K562 (cell line): Measurements from ENCODE around the gene TMEM255A. TPM values are rescaled to one million over a fixed set of nuclear protein-coding genes. Genes with fewer than 3 reads are reported as not detected.

ENCODE experiments used
- ATAC-seq: fragments of 200-7000 bp; cut with Tn5 transposase; 3 replicates; pipeline ENCODE4 v1.9.1; 2020; ENCODE audit warnings: moderate library complexity
- BruUV-seq: library from RNA; stranded (reverse); fragments of 400-500 nt; replicated peaks from 2 replicates; lab custom pipeline; 2021; lab: Mats Ljungman, UMichigan
- CTCF ChIA-PET: fragments of 300-600 bp; formaldehyde crosslinking; extraction: SDS; loops from one replicate; lab custom pipeline; 2021; ENCODE audit warnings: low intra/inter-chr PET ratio; lab: Yijun Ruan, JAX
- POLR2A ChIA-PET: fragments of 300-600, 350-650 bp; sonication (Branson Sonifier 250); formaldehyde crosslinking; extraction: SDS; loops from one replicate; lab custom pipeline; 2021; ENCODE audit warnings: antibody characterized with exemption, inconsistent platforms; lab: Yijun Ruan, JAX
- DNase-seq, 4 experiments: peaks; one replicate each; pipeline versions ENCODE4 v3.0.0 to v3.0.0-alpha.2; 2011 to 2018; ENCODE audit warnings: low spot score in 3 of 4, mixed read lengths in 3 of 4; ENCODE audit errors: extremely low read depth in 1 of 4
- FAIRE-seq: peaks from 2 replicates; lab custom pipeline; 2011; peaks lifted over from hg19 to GRCh38; lab: Jason Lieb, UNC
- H2AFZ ChIP-seq: 2 replicates; pipeline ENCODE4 v1.6.0; 2011; ENCODE audit warnings: low read depth, low read length, control low read depth, inconsistent platforms
- H3K27ac ChIP-seq: fragments of 200-600 bp; 3 replicates; pipeline ENCODE4 v1.8.0; 2011; ENCODE audit warnings: low read depth, mild to moderate bottlenecking, control low read depth, inconsistent platforms, low read length, moderate library complexity, mixed read lengths; ENCODE audit errors: extremely low read depth
- H3K27me3 ChIP-seq, 2 experiments: fragments of 300-600 bp in 1 of 2; 2 replicates in 1 of 2; 3 replicates in 1 of 2; pipeline versions ENCODE4 v1.6.0 to v1.8.0; 2011; ENCODE audit warnings: inconsistent platforms in 2 of 2, low read length in 2 of 2, mild to moderate bottlenecking in 1 of 2, mixed read lengths in 1 of 2, moderate library complexity in 1 of 2; ENCODE audit not compliant: control insufficient read depth in 2 of 2, insufficient read depth in 2 of 2
- H3K36me3 ChIP-seq: fragments of 300-600 bp; 3 replicates; pipeline ENCODE4 v1.8.0; 2011; ENCODE audit warnings: mild to moderate bottlenecking, low read length, inconsistent platforms; ENCODE audit not compliant: control insufficient read depth, insufficient read depth
- H3K4me1 ChIP-seq, 2 experiments: fragments of 200-600 bp in 1 of 2; replicated peaks in 1 of 2; 2 replicates in 1 of 2; 3 replicates in 1 of 2; pipeline versions ENCODE4 v1.5.1 to v1.8.0; 2011; ENCODE audit warnings: inconsistent platforms in 2 of 2, low read length in 2 of 2, mild to moderate bottlenecking in 1 of 2, mixed read lengths in 1 of 2, moderate library complexity in 1 of 2; ENCODE audit not compliant: control insufficient read depth in 2 of 2, insufficient read depth in 2 of 2
- H3K4me2 ChIP-seq: 2 replicates; pipeline ENCODE4 v1.6.1; 2011; ENCODE audit warnings: low read length, control low read depth, inconsistent platforms, mixed read lengths; ENCODE audit not compliant: insufficient read depth
- H3K4me3 ChIP-seq: fragments of 200-600 bp; sonication (generic), shearing (Covaris generic); 2 replicates; pipeline ENCODE4 v1.5.1; 2016; ENCODE audit warnings: control low read depth, inconsistent platforms
- H3K79me2 ChIP-seq: fragments of 200-600 bp; 3 replicates; pipeline ENCODE4 v1.8.0; 2011; ENCODE audit warnings: low read length, inconsistent platforms; ENCODE audit not compliant: control insufficient read depth, insufficient read depth
- H3K9ac ChIP-seq, 2 experiments: 2 replicates each; pipeline versions ENCODE4 v1.6.0 to v1.6.1; 2011; ENCODE audit warnings: low read depth in 2 of 2, low read length in 2 of 2, control low read depth in 1 of 2, inconsistent platforms in 1 of 2, mild to moderate bottlenecking in 1 of 2, mixed read lengths in 1 of 2; ENCODE audit not compliant: insufficient read depth in 1 of 2
- H3K9me1 ChIP-seq: one replicate; pipeline ENCODE4 v1.6.0; 2011; ENCODE audit warnings: inconsistent platforms, mild to moderate bottlenecking, low read length, moderate library complexity; ENCODE audit not compliant: control insufficient read depth, insufficient read depth
- H3K9me3 ChIP-seq: replicated peaks from 2 replicates; pipeline ENCODE4 v1.5.1; 2011; ENCODE audit warnings: low read depth, low read length, inconsistent platforms; ENCODE audit not compliant: control insufficient read depth, insufficient read depth
- H4K20me1 ChIP-seq: replicated peaks from 2 replicates; pipeline ENCODE4 v1.6.1; 2011; ENCODE audit warnings: low read length, inconsistent platforms, mixed read lengths; ENCODE audit not compliant: control insufficient read depth, insufficient read depth
- HLTF ChIP-seq: fragments of 450-650 bp; IDR thresholded peaks from 2 replicates; pipeline ENCODE4 v1.6.1; 2016
- RFX1 ChIP-seq: fragments of 450-650 bp; IDR thresholded peaks from 2 replicates; pipeline ENCODE4 v1.6.1; 2016; ENCODE audit warnings: mild to moderate bottlenecking, moderate library complexity
- SRSF1 ChIP-seq: fragments of 200-400 bp; formaldehyde crosslinking; IDR thresholded peaks from 2 replicates; pipeline ENCODE4 v1.6.1; 2017; ENCODE audit warnings: mild to moderate bottlenecking, low read depth, low read length, moderate library complexity
- TEAD4 ChIP-seq, 2 experiments: sonication (generic) in 1 of 2; formaldehyde crosslinking in 1 of 2; IDR thresholded peaks; 2 replicates each; pipeline versions ENCODE4 v1.6.1 to v1.8.0; 2012 to 2022; ENCODE audit warnings: borderline replicate concordance in 1 of 2, inconsistent platforms in 1 of 2, low read length in 1 of 2, mild to moderate bottlenecking in 1 of 2, missing genetic modification reagents in 1 of 2
- YY1 ChIP-seq, 3 experiments: IDR thresholded peaks; 2 replicates each; pipeline ENCODE4 v1.6.1; 2011; ENCODE audit warnings: low read length in 2 of 3, mild to moderate bottlenecking in 2 of 3, moderate library complexity in 2 of 3, borderline replicate concordance in 1 of 3, control low read depth in 1 of 3, low read depth in 1 of 3; ENCODE audit not compliant: insufficient read depth in 3 of 3, insufficient replicate concordance in 2 of 3, control insufficient read depth in 1 of 3, insufficient read length in 1 of 3; ENCODE audit errors: extremely low read depth in 1 of 3
- ZFX ChIP-seq: sonication (generic); formaldehyde crosslinking; IDR thresholded peaks from 2 replicates; pipeline ENCODE4 v1.8.0; 2022; ENCODE audit warnings: mild to moderate bottlenecking, missing genetic modification reagents, moderate library complexity
- ZNF717 ChIP-seq: fragments of 250-450 bp; sonication (Bioruptor Pico); IDR thresholded peaks from 2 replicates; pipeline ENCODE4 v1.5.0; 2021
- ZNF778 ChIP-seq: fragments of 450-650 bp; formaldehyde crosslinking; IDR thresholded peaks from 2 replicates; pipeline ENCODE4 v1.4.0; 2020; ENCODE audit warnings: mild to moderate bottlenecking, moderate library complexity
- WGBS: fragments of 100-300 bp; shearing (Covaris generic); methylation state at CpG from one replicate; pipeline ENCODE4 v1.1.6; 2016; ENCODE audit warnings: low coverage, mixed read lengths; ENCODE audit not compliant: insufficient coverage; ENCODE audit errors: missing lambda C conversion rate; 5-methylcytosine and 5-hydroxymethylcytosine counted together
- in situ Hi-C: fragments of 300-500 bp; cut with MboI; formaldehyde crosslinking; loops from 4 replicates; pipeline ENCODE4 v1.15.0; 2018; ENCODE audit warnings: inconsistent platforms, mixed read lengths
- intact Hi-C: fragments of 100-400 bp; cut with micrococcal nuclease; formaldehyde crosslinking; loops from 2 replicates; pipeline ENCODE4 v1.14.2; 2022
- polyA plus RNA-seq, 8 experiments: library from polyadenylated mRNA; depleted of rRNA in 4 of 8; stranded (reverse) in 5 of 8; unstranded in 3 of 8; fragments of >200 nt; fragmentation: Nextera tagmentation in 2 of 8; fragmentation: Illumina TruSeq in 1 of 8; extraction: Ambion mirVana in 2 of 8; extraction: Trizol in 1 of 8; gene quantifications; 2 replicates each; pipeline versions ENCODE4 v1.2.1 to v1.2.3, GENCODE V29; 2011 to 2014; ENCODE audit warnings: inconsistent platforms in 1 of 8, missing spikeins in 1 of 8
- total RNA-seq, 7 experiments: library from RNA; depleted of rRNA in 6 of 7; stranded (reverse); fragments of >200 nt in 6 of 7; fragmentation: Illumina TruSeq in 2 of 7; extraction: Trizol in 2 of 7; gene quantifications; 2 replicates each; pipeline versions ENCODE4 v1.2.1 to v1.2.3, GENCODE V29; 2011 to 2021; ENCODE audit warnings: low replicate concordance in 1 of 7

TMEM255A gene
- total and polyA plus RNA-seq, 9 of the 15 experiments (the other 6 are each of a cell fraction or from before 2014, with no cell fraction given), result 0.01 TPM; not detected in 8

- intact Hi-C loops, result no loop called here
- H3K9me1 ChIP-seq, result no peaks in the 10 kb centered on the region
- ATAC-seq, result no peak
- peaks cover 5 to 8% of the 10 kb centered on the region in 2 experiments; a peak in 3 of 5 replicates for H3K4me1 ChIP-seq
- in situ Hi-C loops, result no loop called here
- no peak overlapping the region for H3K27ac ChIP-seq
- H3K36me3 ChIP-seq, result no peaks in the 10 kb centered on the region
- CTCF ChIA-PET, result no interaction called here
- no peak overlapping the region for H2AFZ ChIP-seq
- TF ChIP-seq SRSF1 (no peak), ZNF717 (CRISPR knock-in tag) (no peak), HLTF (no peak)
- TF ChIP-seq, all 486 proteins: peak for 0
- H3K9me3 ChIP-seq, result no peaks in the 10 kb centered on the region
- FAIRE-seq, result no peak
- no peak overlapping the region for H3K4me2 ChIP-seq
- WGBS, result 42% methylated on average over 6 of the region's 6 CpGs
- H4K20me1 ChIP-seq, result no peaks in the 10 kb centered on the region
- POLR2A ChIA-PET, result no interaction called here
- BruUV-seq, result no TSS peak
- H3K27me3 ChIP-seq, result no peaks in the 10 kb centered on the region
- no peak overlapping the region for H3K4me3 ChIP-seq
- DNase-seq, result no peak
- H3K79me2 ChIP-seq, result no peaks in the 10 kb centered on the region
- H3K9ac ChIP-seq, result no peak overlapping the region
Observed at GRCh38 chrX:120291211-120291610, 20.1 kb downstream of the TMEM255A start.

- no peaks in the 10 kb centered on the region for H3K36me3 ChIP-seq
- H3K27ac ChIP-seq, result no peak overlapping the region
- intact Hi-C loops (no loop called here), in situ Hi-C loops (no loop called here)
- ChIA-PET POLR2A (no interaction called here), CTCF (no interaction called here)
- no peak overlapping the region for H2AFZ ChIP-seq
- H3K4me3 ChIP-seq, result no peak overlapping the region
- H3K9me3 ChIP-seq, result no peaks in the 10 kb centered on the region
- no peaks in the 10 kb centered on the region for H3K9me1 ChIP-seq
- peak; percentile 55 for TF ChIP-seq RFX1
- TF ChIP-seq TEAD4 (IDR thresholded peaks at IDR 0.05; ENCODE audit: low read length), result 0 out of 2 replicates have a peak, but pooled peaks have one; percentile 23
- no peak for TF ChIP-seq TEAD4 (CRISPR knock-in tag; IDR thresholded peaks at IDR 0.05; ENCODE audit: borderline replicate concordance)
- TF ChIP-seq ZFX (CRISPR knock-in tag), result peak; percentile 45
- peak in 1 of 3 experiments; percentile 47 for TF ChIP-seq YY1 (IDR thresholded peaks at IDR 0.05; ENCODE audit: borderline replicate concordance in 1 of 3, control insufficient read depth in 1 of 3, extremely low read depth in 1 of 3, insufficient read depth in 3 of 3, insufficient read length in 1 of 3, insufficient replicate concordance in 2 of 3, low read depth in 1 of 3, low read length in 2 of 3)
- no peak for TF ChIP-seq ZNF778 (CRISPR knock-in tag)
- no peak overlapping the region for H3K4me2 ChIP-seq
- H3K9ac ChIP-seq, result no peak overlapping the region
- no peak for DNase-seq
- peaks cover 5 to 8% of the 10 kb centered on the region in 2 experiments; a peak in 3 of 5 replicates for H3K4me1 ChIP-seq
- no peaks in the 10 kb centered on the region for H3K79me2 ChIP-seq
- no peak for FAIRE-seq
- no peaks in the 10 kb centered on the region for H4K20me1 ChIP-seq
- ATAC-seq, result no peak
- no peaks in the 10 kb centered on the region for H3K27me3 ChIP-seq
- BruUV-seq, result no TSS peak
Observed at GRCh38 chrX:120290107-120290506, 21.2 kb downstream of the TMEM255A start.
